Epithelial cell of proximal tubule (primary cell): ENCODE measurements around the gene NDUFB2. TPM values are rescaled to one million over a fixed set of nuclear protein-coding genes. Genes with fewer than 3 reads are reported as not detected.
A peak's percentile ranks its signal among the peaks of the same experiment; 100 is the strongest.
"Not testable (repeated sequence)": the region's sequence is repeated elsewhere in the genome, so short reads cannot be mapped to it uniquely, and the experiment has no call there.

Source experiments
- DNase-seq: peaks from one replicate; pipeline ENCODE4 v3.0.0-alpha.2; 2011; ENCODE audit warnings: low read depth
- H3K4me3 ChIP-seq: 2 replicates; pipeline ENCODE4 v1.5.1; 2011; ENCODE audit warnings: low read depth, mild to moderate bottlenecking, low read length
- total RNA-seq: library from RNA; depleted of rRNA; stranded (reverse); fragments of >200 nt; gene quantifications from 2 replicates; pipeline ENCODE4 v1.2.3, GENCODE V29; 2015
- TF ChIP-seq, protein P1 (sequence below): conservative IDR thresholded peaks from 2 replicates; pipeline ENCODE4 v1.5.1; 2012; ENCODE audit warnings: low read depth, mild to moderate bottlenecking, low read length

Gene NDUFB2
- total RNA-seq, 1 donor from 2014 or later = 531 TPM

DNA sequence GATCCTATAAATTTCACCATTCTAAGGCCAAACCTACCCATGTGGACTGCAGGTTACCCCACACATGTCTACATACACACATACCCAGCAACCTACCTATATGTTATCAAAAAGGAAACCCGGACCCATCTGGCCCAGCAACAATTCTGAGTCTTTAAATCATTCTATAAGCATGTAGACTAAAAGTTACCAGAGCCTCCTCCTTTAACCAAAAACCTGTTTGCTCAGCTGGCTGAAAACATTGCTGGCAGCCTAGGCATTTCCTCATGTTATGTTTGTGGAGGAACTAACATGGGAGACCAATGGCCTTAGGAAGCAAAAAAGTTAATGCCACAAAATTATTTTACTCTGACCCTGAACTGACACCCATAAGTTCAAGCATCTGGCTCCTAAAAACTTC is 29.0 kb upstream of the NDUFB2 start:
- H3K4me3 ChIP-seq = no peak overlapping the region
- DNase-seq = no peak
- TF ChIP-seq, protein P1, sequence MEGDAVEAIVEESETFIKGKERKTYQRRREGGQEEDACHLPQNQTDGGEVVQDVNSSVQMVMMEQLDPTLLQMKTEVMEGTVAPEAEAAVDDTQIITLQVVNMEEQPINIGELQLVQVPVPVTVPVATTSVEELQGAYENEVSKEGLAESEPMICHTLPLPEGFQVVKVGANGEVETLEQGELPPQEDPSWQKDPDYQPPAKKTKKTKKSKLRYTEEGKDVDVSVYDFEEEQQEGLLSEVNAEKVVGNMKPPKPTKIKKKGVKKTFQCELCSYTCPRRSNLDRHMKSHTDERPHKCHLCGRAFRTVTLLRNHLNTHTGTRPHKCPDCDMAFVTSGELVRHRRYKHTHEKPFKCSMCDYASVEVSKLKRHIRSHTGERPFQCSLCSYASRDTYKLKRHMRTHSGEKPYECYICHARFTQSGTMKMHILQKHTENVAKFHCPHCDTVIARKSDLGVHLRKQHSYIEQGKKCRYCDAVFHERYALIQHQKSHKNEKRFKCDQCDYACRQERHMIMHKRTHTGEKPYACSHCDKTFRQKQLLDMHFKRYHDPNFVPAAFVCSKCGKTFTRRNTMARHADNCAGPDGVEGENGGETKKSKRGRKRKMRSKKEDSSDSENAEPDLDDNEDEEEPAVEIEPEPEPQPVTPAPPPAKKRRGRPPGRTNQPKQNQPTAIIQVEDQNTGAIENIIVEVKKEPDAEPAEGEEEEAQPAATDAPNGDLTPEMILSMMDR = no peak

DNA sequence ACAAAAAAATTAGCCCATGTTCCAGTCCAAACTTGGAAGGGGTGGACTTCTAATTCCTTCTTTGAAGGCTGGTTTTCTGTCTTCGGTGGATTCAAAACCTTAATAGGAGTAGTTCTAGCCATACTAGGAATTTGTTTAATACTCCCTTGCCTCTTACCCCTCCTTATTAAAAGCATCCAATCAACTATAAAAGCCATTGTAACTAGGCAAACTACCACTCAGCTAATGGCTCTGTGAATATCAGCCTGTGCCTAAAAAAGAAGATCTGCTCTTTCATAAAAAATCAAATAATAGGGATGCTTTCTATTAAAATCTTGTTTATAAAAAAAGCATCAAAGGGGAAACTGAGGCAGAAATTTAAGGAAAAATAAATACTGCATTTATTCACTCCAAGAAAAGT is 27.9 kb upstream of the NDUFB2 start:
- H3K4me3 ChIP-seq = no peak overlapping the region
- TF ChIP-seq, protein P1 = no peak
- no peak for DNase-seq

DNA sequence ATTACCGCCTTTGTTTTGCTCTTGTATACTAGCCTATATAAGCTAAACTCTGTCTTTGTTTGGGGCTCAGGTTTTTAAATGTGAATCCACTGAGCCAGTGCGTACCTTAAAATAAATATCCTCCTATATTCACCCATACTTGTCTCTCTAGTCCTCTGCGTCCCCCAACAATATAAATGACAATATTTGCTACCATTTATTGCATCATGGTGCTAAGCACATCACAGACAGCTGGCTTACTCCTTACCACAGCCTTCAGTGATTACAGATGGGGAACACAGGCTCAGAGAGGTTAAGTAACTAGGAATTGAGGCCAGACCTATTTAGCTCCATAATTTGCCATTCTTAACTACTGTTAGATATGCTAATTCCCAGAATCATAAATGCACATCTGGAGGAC is 27.2 kb upstream of the NDUFB2 start:
- DNase-seq = no peak
- H3K4me3 ChIP-seq = no peak overlapping the region
- TF ChIP-seq, protein P1 = no peak

DNA sequence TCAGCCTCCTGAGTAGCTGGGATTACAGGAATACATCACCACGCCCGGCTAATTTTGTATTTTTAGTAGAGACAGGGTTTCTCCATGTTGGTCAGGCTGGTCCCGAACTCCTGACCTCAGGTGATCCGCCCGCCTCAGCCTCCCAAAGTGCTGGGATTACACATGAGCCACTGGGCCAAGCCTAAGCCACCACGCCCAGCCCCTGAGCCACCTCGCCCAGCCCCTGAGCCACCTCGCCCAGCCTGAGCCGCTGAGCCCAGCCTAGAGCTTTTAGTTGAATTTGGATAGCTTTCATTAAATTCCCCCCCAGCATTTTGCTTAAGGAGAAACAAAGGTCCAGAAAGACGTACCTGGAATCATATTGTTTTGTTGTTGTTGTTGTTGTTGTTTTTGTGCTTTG is 26.6 kb upstream of the NDUFB2 start:
- not testable (repeated sequence) for H3K4me3 ChIP-seq, DNase-seq

DNA sequence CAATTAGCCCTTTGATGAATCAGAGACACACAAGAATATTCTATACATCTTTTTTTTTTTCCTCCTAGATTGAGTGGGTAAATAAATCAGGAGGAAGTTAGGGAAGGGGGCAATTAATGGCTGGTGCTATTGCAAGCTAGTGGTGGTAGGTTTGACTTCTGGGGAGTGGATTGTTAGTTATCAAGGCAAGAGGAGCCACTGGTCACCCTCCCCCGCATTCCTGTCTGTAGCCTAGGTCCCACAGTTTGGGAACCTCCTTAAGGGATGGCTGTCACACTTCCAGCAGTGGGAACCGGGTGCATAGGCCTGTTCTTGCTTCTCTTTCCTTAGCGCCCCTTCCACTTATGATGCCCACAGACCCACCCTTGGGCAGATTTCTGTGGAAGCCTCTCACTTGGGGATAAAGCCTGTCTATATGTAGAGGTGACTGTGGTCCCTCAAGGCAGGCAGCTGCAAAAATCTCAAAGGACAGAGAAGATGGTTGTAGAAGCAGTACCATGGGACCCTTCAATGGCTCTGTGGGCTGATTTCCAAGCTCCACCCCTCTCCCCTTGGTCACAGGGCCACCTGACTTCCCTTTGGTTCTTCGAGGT is 26.1 kb upstream of the NDUFB2 start:
- TF ChIP-seq, protein P1 = no peak
- H3K4me3 ChIP-seq = no peak overlapping the region
- DNase-seq = no peak

DNA sequence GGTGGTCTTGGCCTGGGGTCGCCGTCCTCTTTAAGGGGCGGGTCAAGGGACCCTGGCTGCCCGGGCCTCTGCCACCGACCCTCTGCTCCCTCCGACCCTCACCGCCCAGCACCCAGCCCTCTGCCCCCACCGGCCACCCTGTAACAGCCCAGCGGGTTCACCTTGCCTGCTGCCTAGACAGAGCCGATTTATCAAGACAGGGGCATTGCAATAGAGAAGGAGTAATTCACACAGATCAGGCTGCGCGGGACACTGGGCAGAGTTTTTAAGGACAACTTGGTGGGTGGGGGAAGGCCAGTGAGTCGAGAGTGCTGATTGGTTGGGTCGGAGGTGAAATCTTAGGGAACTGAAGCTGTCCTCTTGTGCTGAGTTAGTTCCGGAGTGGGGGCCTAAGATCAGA is 24.5 kb upstream of the NDUFB2 start:
- TF ChIP-seq, protein P1 = no peak
- no peak overlapping the region for H3K4me3 ChIP-seq

DNA sequence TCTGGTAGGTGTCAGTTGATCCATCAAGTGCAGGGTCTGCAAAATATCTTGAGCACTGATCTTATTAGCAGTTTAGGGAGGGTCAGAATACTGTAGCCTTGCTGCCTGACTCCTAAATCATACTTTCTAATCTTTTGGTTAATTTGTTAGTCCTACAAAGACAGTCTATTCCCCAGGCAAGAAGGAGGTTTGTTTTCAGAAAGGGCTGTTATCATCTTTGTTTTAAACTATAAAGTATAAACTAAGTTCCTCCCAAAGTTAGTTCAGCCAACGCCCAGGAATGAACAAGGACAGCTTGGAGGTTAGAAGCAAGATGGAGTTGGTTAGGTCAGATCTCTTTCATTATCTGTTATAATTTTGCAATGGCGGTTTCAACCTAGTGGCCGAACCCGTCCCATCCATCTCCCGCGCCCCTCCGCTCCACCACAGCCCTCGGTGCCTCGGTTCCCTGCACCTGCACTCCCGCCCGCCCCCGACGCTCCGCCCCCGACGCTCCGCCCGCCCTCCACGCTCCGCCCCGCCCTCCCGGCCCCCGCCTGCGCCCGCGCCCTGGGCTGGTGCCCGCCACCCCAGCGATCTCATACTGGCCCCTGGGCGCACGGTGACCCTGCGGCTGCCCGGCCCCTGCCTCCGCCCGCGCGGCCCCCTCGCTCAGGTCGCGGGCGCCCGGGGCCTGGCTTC is 24.0 kb upstream of the NDUFB2 start, which contains the start of gene ADCK2:
ADCK2 (plus strand) TSS at position 564 of the 681 bp plus-strand sequence. CDS start 386 bp downstream, outside the sequence.
- DNase-seq = no peak
- TF ChIP-seq, protein P1 = no peak

More for the DNA sequence above, 24.5 kb upstream of the NDUFB2 start:
- no peak for DNase-seq

More for the DNA sequence above, 24.0 kb upstream of the NDUFB2 start, which contains the start of gene ADCK2:
- peak within 1 kb of the TSS; percentile 76 for H3K4me3 ChIP-seq
